22Rv1 (cell line): Measurements from ENCODE around the gene PATJ.

Source experiments
- ZFX ChIP-seq: fragments of 450-650 bp; IDR thresholded peaks from 2 replicates; pipeline ENCODE4 v1.6.1; 2017; ENCODE audit warnings: antibody characterized with exemption, borderline replicate concordance
- TF ChIP-seq, protein P1 (sequence below): fragments of 450-650 bp; IDR thresholded peaks from 2 replicates; pipeline ENCODE4 v1.5.1; 2017; ENCODE audit warnings: mild to moderate bottlenecking

DNA sequence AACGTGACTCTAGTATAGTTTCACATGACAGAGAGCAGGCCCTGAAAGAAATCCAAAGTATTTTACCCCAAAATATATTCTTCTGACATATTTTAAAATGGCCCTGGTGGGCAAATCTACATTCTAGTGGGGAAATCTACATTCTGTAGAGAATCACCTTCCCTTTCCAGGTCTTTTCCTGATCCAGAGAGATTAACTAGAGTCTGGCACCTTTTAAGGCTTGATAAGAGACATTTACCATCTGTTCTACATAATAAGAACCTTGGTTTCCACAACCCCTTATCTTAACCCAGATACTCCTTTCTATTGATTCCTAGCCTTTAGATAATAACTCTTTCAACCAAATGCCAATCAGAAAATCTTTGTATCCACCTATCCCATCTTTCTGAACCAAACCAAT is 435.3 kb downstream of the PATJ start:
- TF ChIP-seq, protein P1, sequence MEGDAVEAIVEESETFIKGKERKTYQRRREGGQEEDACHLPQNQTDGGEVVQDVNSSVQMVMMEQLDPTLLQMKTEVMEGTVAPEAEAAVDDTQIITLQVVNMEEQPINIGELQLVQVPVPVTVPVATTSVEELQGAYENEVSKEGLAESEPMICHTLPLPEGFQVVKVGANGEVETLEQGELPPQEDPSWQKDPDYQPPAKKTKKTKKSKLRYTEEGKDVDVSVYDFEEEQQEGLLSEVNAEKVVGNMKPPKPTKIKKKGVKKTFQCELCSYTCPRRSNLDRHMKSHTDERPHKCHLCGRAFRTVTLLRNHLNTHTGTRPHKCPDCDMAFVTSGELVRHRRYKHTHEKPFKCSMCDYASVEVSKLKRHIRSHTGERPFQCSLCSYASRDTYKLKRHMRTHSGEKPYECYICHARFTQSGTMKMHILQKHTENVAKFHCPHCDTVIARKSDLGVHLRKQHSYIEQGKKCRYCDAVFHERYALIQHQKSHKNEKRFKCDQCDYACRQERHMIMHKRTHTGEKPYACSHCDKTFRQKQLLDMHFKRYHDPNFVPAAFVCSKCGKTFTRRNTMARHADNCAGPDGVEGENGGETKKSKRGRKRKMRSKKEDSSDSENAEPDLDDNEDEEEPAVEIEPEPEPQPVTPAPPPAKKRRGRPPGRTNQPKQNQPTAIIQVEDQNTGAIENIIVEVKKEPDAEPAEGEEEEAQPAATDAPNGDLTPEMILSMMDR = no peak
- TF ChIP-seq ZFX = no peak
